Esophagus squamous epithelium (tissue), 4 donors: ENCODE measurements around the gene CAB39L.

Source experiments
- POLR2A ChIP-seq, 4 donors: fragments of 450-650 bp; IDR thresholded peaks; one replicate each; pipeline ENCODE4 v1.6.1; 2017; ENCODE audit warnings: antibody characterized with exemption in 4 of 4, mild to moderate bottlenecking in 4 of 4, moderate library complexity in 3 of 4
- TF ChIP-seq, protein P1 (sequence below), 6 experiments: fragments of 450-650 bp in 4 of 6; fragments of 200-600 bp in 2 of 6; sonication (generic) in 2 of 6; IDR thresholded peaks; one replicate each; pipeline ENCODE4 v1.5.1; 2016 to 2019; ENCODE audit warnings: antibody characterized with exemption in 6 of 6, mild to moderate bottlenecking in 4 of 6, moderate library complexity in 4 of 6

DNA sequence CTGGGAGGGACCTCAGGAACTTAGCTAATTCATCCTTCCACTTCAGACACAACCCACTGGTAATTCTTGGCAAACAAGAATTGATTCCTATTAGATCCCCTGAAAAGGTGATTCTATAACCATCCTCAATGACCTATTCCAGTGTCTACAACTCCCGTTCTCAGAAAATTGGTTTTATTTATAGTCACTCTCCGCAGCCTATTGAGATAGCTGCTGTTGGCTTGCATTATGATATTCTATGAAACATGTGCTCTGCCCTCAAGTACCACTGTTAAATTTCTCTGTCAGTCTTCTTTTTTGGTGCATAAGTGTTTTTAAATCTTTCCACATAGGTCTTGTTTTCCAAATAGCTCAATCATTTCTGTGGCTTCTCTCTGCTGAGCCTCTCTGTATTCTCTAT is 121.2 kb downstream of the CAB39L start:
- TF ChIP-seq, protein P1, sequence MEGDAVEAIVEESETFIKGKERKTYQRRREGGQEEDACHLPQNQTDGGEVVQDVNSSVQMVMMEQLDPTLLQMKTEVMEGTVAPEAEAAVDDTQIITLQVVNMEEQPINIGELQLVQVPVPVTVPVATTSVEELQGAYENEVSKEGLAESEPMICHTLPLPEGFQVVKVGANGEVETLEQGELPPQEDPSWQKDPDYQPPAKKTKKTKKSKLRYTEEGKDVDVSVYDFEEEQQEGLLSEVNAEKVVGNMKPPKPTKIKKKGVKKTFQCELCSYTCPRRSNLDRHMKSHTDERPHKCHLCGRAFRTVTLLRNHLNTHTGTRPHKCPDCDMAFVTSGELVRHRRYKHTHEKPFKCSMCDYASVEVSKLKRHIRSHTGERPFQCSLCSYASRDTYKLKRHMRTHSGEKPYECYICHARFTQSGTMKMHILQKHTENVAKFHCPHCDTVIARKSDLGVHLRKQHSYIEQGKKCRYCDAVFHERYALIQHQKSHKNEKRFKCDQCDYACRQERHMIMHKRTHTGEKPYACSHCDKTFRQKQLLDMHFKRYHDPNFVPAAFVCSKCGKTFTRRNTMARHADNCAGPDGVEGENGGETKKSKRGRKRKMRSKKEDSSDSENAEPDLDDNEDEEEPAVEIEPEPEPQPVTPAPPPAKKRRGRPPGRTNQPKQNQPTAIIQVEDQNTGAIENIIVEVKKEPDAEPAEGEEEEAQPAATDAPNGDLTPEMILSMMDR (IDR thresholded peaks at IDR 0.05): no peak
- no peak for TF ChIP-seq POLR2A (IDR thresholded peaks at IDR 0.05)
